Hepatocyte (in vitro differentiated cells): ENCODE results near the gene CREBBP.

ENCODE experiments used
- EZH2phosphoT487 ChIP-seq: fragments of 200-600 bp; sonication (generic); IDR thresholded peaks from one replicate; pipeline ENCODE4 v1.6.1; 2018; ENCODE audit warnings: antibody characterized with exemption, mild to moderate bottlenecking, low read depth, moderate library complexity; ENCODE audit not compliant: unreplicated experiment, severe bottlenecking
- TF ChIP-seq, protein P1 (sequence below): fragments of 200-600 bp; sonication (generic); IDR thresholded peaks from 2 replicates; pipeline ENCODE4 v1.5.1; 2016; ENCODE audit warnings: antibody characterized with exemption, mild to moderate bottlenecking; ENCODE audit not compliant: poor library complexity

DNA sequence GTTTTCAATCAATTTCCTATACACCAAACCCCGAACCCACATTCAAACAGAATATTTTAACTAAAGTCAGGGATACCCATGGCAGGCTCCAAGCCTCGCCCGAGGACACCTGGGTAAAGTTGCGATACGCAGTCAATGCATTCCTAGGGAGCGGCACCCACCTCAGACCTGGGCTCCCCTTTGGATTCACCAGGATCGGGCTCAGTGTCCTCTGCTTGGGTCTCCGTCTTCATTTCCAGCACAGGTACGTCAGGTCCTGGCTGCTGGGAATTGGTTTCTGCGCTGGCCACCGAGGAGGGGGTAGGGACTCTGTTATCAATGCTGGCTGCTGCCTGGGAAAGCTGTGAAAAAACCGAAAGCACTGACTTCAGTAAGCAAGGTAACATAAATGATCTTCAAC, 111.5 kb downstream of the CREBBP start:
- TF ChIP-seq, protein P1, sequence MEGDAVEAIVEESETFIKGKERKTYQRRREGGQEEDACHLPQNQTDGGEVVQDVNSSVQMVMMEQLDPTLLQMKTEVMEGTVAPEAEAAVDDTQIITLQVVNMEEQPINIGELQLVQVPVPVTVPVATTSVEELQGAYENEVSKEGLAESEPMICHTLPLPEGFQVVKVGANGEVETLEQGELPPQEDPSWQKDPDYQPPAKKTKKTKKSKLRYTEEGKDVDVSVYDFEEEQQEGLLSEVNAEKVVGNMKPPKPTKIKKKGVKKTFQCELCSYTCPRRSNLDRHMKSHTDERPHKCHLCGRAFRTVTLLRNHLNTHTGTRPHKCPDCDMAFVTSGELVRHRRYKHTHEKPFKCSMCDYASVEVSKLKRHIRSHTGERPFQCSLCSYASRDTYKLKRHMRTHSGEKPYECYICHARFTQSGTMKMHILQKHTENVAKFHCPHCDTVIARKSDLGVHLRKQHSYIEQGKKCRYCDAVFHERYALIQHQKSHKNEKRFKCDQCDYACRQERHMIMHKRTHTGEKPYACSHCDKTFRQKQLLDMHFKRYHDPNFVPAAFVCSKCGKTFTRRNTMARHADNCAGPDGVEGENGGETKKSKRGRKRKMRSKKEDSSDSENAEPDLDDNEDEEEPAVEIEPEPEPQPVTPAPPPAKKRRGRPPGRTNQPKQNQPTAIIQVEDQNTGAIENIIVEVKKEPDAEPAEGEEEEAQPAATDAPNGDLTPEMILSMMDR: no peak
- TF ChIP-seq EZH2phosphoT487: no peak
